Caco-2 (cell line): ENCODE data around the gene VCAN. TPM values are rescaled to one million over a fixed set of nuclear protein-coding genes. Genes with fewer than 3 reads are reported as not detected.

Source experiments
- BruUV-seq: library from RNA; stranded (reverse); fragments of 400-500 nt; replicated peaks from 2 replicates; lab custom pipeline; 2021; lab: Mats Ljungman, UMichigan
- CTCF ChIA-PET: fragments of 300-600 bp; sonication (Branson Sonifier 250); formaldehyde crosslinking; loops from one replicate; lab custom pipeline; 2022; ENCODE audit warnings: antibody characterized with exemption; lab: Charles Lee
- POLR2A ChIA-PET: fragments of 300-600 bp; sonication (Branson Sonifier 250); formaldehyde crosslinking; loops from one replicate; lab custom pipeline; 2022; ENCODE audit warnings: antibody characterized with exemption; lab: Charles Lee
- DNase-seq, 2 experiments: peaks; one replicate each; pipeline versions ENCODE4 v3.0.0 to v3.0.0-alpha.2; 2020 to 2022
- H3K27me3 ChIP-seq: replicated peaks from 2 replicates; pipeline ENCODE4 v1.6.0; 2011; ENCODE audit warnings: low read length; ENCODE audit not compliant: control insufficient read depth, insufficient read depth
- H3K36me3 ChIP-seq: 2 replicates; pipeline ENCODE4 v1.5.1; 2011; ENCODE audit warnings: low read length; ENCODE audit not compliant: control insufficient read depth, insufficient read depth
- H3K4me1 ChIP-seq: fragments of 250-450 bp; sonication (Bioruptor Pico); 2 replicates; pipeline ENCODE4 v1.5.1; 2020; ENCODE audit warnings: mild to moderate bottlenecking
- H3K4me3 ChIP-seq: 2 replicates; pipeline ENCODE4 v1.5.1; 2011; ENCODE audit warnings: low read depth, mild to moderate bottlenecking, control low read depth, low read length
- H3K9me3 ChIP-seq: fragments of 250-450 bp; sonication (Bioruptor Pico); 2 replicates; pipeline ENCODE4 v1.5.1; 2020; ENCODE audit warnings: mild to moderate bottlenecking, moderate library complexity
- H3K27ac Mint-ChIP-seq: one replicate; pipeline ENCODE4 v1.8.0; 2022; ENCODE audit warnings: mixed read lengths; ENCODE audit not compliant: unreplicated experiment
- H3K27me3 Mint-ChIP-seq: one replicate; pipeline ENCODE4 v1.8.0; 2022; ENCODE audit warnings: mixed read lengths; ENCODE audit not compliant: insufficient read depth, unreplicated experiment
- H3K36me3 Mint-ChIP-seq: one replicate; pipeline ENCODE4 v1.8.0; 2022; ENCODE audit warnings: mild to moderate bottlenecking, mixed read lengths; ENCODE audit not compliant: insufficient read depth, unreplicated experiment
- H3K4me1 Mint-ChIP-seq: one replicate; pipeline ENCODE4 v1.8.0; 2022; ENCODE audit warnings: low read depth, mixed read lengths; ENCODE audit not compliant: unreplicated experiment
- H3K4me3 Mint-ChIP-seq: one replicate; pipeline ENCODE4 v1.8.0; 2022; ENCODE audit warnings: mild to moderate bottlenecking, moderate library complexity, mixed read lengths; ENCODE audit not compliant: unreplicated experiment
- H3K9me3 Mint-ChIP-seq: one replicate; pipeline ENCODE4 v1.8.0; 2022; ENCODE audit warnings: mixed read lengths; ENCODE audit not compliant: unreplicated experiment
- intact Hi-C: fragments of 100-400 bp; cut with micrococcal nuclease; formaldehyde crosslinking; loops from one replicate; pipeline ENCODE4 v1.10.0; 2022; ENCODE audit not compliant: unreplicated experiment
- total RNA-seq: library from RNA; stranded (reverse); gene quantifications from 2 replicates; pipeline ENCODE4 v1.2.3, GENCODE V29; 2022
- TF ChIP-seq, protein P1 (sequence below), 2 experiments: fragments of 200-600 bp in 1 of 2; IDR thresholded peaks; 1 replicate in 1 of 2; 2 replicates in 1 of 2; pipeline versions ENCODE4 v1.5.1 to v1.8.0; 2011 to 2022; ENCODE audit warnings: antibody characterized with exemption in 1 of 2, control low read depth in 1 of 2, inconsistent platforms in 1 of 2, low read depth in 1 of 2, low read length in 1 of 2, mild to moderate bottlenecking in 1 of 2, moderate library complexity in 1 of 2; ENCODE audit not compliant: insufficient read depth in 1 of 2, severe bottlenecking in 1 of 2, unreplicated experiment in 1 of 2

VCAN gene
- total RNA-seq, 1 experiment from 2014 or later, result 27.4 TPM

DNA sequence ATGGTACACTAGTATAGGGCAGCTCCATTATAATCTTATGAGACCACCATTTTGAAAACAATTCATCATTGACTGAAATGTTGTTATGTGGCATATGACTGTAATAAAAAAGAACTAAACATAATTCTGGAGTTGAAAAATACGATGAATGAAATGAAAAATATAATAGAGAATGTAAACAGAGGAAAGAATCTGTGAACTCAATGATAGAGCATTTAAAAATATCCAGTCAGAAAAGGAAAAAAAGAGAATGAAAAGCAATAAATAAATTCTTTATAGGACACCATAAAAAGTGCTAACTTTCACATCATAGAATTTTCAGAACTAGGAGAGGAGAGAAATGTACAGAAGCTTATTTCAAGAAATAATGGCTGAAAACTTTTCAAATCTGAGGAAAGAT is 17.6 kb upstream of the VCAN start:
- Mint-ChIP-seq H3K27me3 (no peaks in the 10 kb centered on the region), H3K4me3 (no peak overlapping the region), H3K9me3 (peaks cover 38% of the 10 kb centered on the region), H3K27ac (no peak overlapping the region), H3K36me3 (no peaks in the 10 kb centered on the region), H3K4me1 (peaks cover 16% of the 10 kb centered on the region)
- Histone ChIP-seq H3K9me3 (peaks cover 5% of the 10 kb centered on the region), H3K27me3 (no peaks in the 10 kb centered on the region), H3K4me1 (no peaks in the 10 kb centered on the region; the same call in 1 of the 2 replicates), H3K4me3 (no peak overlapping the region), H3K36me3 (no peaks in the 10 kb centered on the region)
- POLR2A ChIA-PET, result no interaction called here
- CTCF ChIA-PET, result no interaction called here
- BruUV-seq, result no TSS peak
- intact Hi-C loops, result no loop called here
- TF ChIP-seq, protein P1, sequence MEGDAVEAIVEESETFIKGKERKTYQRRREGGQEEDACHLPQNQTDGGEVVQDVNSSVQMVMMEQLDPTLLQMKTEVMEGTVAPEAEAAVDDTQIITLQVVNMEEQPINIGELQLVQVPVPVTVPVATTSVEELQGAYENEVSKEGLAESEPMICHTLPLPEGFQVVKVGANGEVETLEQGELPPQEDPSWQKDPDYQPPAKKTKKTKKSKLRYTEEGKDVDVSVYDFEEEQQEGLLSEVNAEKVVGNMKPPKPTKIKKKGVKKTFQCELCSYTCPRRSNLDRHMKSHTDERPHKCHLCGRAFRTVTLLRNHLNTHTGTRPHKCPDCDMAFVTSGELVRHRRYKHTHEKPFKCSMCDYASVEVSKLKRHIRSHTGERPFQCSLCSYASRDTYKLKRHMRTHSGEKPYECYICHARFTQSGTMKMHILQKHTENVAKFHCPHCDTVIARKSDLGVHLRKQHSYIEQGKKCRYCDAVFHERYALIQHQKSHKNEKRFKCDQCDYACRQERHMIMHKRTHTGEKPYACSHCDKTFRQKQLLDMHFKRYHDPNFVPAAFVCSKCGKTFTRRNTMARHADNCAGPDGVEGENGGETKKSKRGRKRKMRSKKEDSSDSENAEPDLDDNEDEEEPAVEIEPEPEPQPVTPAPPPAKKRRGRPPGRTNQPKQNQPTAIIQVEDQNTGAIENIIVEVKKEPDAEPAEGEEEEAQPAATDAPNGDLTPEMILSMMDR (IDR thresholded peaks at IDR 0.05; ENCODE audit: insufficient read depth in 1 of 2, low read depth in 1 of 2, low read length in 1 of 2, severe bottlenecking in 1 of 2, unreplicated experiment in 1 of 2), result no peak
- no peak for DNase-seq

DNA sequence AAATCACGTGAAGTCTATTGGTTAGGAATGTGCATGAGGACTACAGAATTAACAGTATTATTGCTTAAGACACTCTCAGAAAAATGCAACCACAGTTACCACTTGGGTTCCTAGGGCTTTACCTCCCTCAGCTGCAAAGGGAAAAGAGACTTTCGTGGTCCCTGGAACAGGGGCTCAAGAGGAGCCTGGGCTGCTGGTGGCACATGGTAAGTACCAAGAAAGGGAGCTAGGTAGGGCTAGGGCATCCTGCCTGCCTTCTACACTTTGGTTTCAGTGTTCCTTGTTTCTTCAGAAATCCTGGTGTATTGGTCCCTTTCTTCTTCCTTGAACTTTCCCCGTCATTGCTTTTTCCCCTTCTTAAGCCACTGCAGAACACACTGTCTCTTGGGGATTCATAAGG is 7.3 kb upstream of the VCAN start:
- Histone ChIP-seq H3K4me1 (no peaks in the 10 kb centered on the region), H3K27me3 (peaks cover 2% of the 10 kb centered on the region; the same call in 1 of the 2 replicates), H3K36me3 (no peaks in the 10 kb centered on the region), H3K9me3 (no peaks in the 10 kb centered on the region), H3K4me3 (no peak overlapping the region)
- DNase-seq, result no peak
- Mint-ChIP-seq H3K4me3 (no peak overlapping the region), H3K36me3 (no peaks in the 10 kb centered on the region), H3K27me3 (peaks cover 5% of the 10 kb centered on the region), H3K27ac (no peak overlapping the region), H3K9me3 (peaks cover 11% of the 10 kb centered on the region), H3K4me1 (no peaks in the 10 kb centered on the region)
- CTCF ChIA-PET, result no interaction called here
- POLR2A ChIA-PET, result no interaction called here
- intact Hi-C loops, result no loop called here
- TF ChIP-seq, protein P1 (IDR thresholded peaks at IDR 0.05; ENCODE audit: insufficient read depth in 1 of 2, low read depth in 1 of 2, low read length in 1 of 2, severe bottlenecking in 1 of 2, unreplicated experiment in 1 of 2), result no peak
- BruUV-seq, result no TSS peak

DNA sequence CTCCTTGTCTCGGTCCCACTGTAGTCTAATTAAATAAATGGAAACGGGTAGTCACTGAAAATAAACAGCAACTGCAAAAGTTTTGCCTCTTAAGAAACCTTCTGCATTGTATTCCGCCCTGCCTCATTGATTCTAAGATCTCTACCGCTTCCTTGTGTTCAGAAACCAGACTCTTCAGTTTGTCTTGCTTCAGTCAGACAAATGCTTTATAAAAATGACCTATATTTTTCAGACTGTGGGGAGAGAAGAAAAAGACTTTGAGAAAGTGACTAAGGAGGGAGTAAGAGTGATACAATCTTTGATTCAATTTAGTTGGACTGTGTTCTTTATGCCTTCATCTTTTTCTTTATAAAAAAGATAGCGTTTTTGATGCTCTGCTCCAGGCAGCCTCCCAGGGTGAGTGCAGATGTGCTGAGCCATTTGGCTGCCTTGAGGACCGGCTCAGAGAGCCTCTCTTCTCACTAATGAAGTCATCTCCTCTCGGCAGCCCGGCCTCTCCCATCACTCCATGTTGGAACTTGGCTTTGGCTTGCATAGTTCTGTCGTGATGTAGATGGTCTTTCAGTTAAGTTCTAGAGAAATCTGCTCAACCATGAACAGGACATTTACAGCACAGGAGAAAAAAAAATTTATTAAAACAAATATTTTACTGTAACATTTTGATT is 4.0 kb upstream of the VCAN start:
- Mint-ChIP-seq H3K36me3 (no peaks in the 10 kb centered on the region), H3K27ac (no peak overlapping the region), H3K27me3 (peaks cover 8% of the 10 kb centered on the region), H3K9me3 (peaks cover 11% of the 10 kb centered on the region), H3K4me1 (peaks cover 13% of the 10 kb centered on the region), H3K4me3 (no peak overlapping the region)
- ChIA-PET CTCF (no interaction called here), POLR2A (no interaction called here)
- intact Hi-C loops, result no loop called here
- no peak overlapping the region for H3K4me3 ChIP-seq
- no peak for DNase-seq
- no peaks in the 10 kb centered on the region for H3K36me3 ChIP-seq
- peaks cover 2% of the 10 kb centered on the region; the same call in 1 of the 2 replicates for H3K27me3 ChIP-seq
- H3K9me3 ChIP-seq, result no peaks in the 10 kb centered on the region
- BruUV-seq, result no TSS peak
- H3K4me1 ChIP-seq, result no peaks in the 10 kb centered on the region
- TF ChIP-seq, protein P1 (IDR thresholded peaks at IDR 0.05; ENCODE audit: insufficient read depth in 1 of 2, low read depth in 1 of 2, low read length in 1 of 2, severe bottlenecking in 1 of 2, unreplicated experiment in 1 of 2), result no peak
